DND-41 (cell line): ENCODE data around the gene NPIPA3.
"Not testable (repeated sequence)": the region's sequence is repeated elsewhere in the genome, so short reads cannot be mapped to it uniquely, and the experiment has no call there.

Experiments used
- ATAC-seq: fragments of 200-7000 bp; cut with Tn5 transposase; 3 replicates; pipeline ENCODE4 v1.9.1; 2021; ENCODE audit warnings: low read depth; ENCODE audit not compliant: insufficient read depth
- DNase-seq: peaks from one replicate; pipeline ENCODE4 v3.0.0-alpha.2; 2020
- H2AFZ ChIP-seq: 2 replicates; pipeline ENCODE4 v1.6.0; 2012; ENCODE audit warnings: low read depth, low read length
- H3K27ac ChIP-seq: 2 replicates; pipeline ENCODE4 v1.5.1; 2012; ENCODE audit warnings: low read length, inconsistent platforms
- H3K27me3 ChIP-seq: fragments of 200-600 bp; sonication (generic); 2 replicates; pipeline ENCODE4 v1.6.0; 2012; ENCODE audit warnings: low read length, mild to moderate bottlenecking, inconsistent platforms; ENCODE audit not compliant: insufficient read depth, poor library complexity
- H3K36me3 ChIP-seq: 2 replicates; pipeline ENCODE4 v1.5.1; 2012; ENCODE audit warnings: low read length, inconsistent platforms; ENCODE audit not compliant: insufficient read depth
- H3K4me1 ChIP-seq: 2 replicates; pipeline ENCODE4 v1.5.1; 2012; ENCODE audit warnings: mild to moderate bottlenecking, low read length; ENCODE audit not compliant: insufficient read depth
- H3K4me2 ChIP-seq: 2 replicates; pipeline ENCODE4 v1.6.0; 2012; ENCODE audit warnings: mild to moderate bottlenecking, moderate library complexity, low read length, inconsistent platforms; ENCODE audit not compliant: insufficient read depth
- H3K4me3 ChIP-seq, 2 experiments: fragments of 200-600 bp in 1 of 2; shearing (Covaris generic) in 1 of 2; 2 replicates each; pipeline ENCODE4 v1.5.1; 2012 to 2016; ENCODE audit warnings: inconsistent platforms in 2 of 2, low read length in 2 of 2, mild to moderate bottlenecking in 2 of 2, low read depth in 1 of 2, moderate library complexity in 1 of 2
- H3K79me2 ChIP-seq: 2 replicates; pipeline ENCODE4 v1.6.0; 2012; ENCODE audit warnings: low read length, inconsistent platforms; ENCODE audit not compliant: insufficient read depth
- H3K9ac ChIP-seq: 2 replicates; pipeline ENCODE4 v1.6.0; 2012; ENCODE audit warnings: low read depth, mild to moderate bottlenecking, inconsistent platforms, low read length, moderate library complexity
- H3K9me3 ChIP-seq: 2 replicates; pipeline ENCODE4 v1.5.1; 2012; ENCODE audit warnings: low read length, moderate library complexity, mild to moderate bottlenecking, inconsistent platforms; ENCODE audit not compliant: insufficient read depth, severe bottlenecking
- H4K20me1 ChIP-seq: 2 replicates; pipeline ENCODE4 v1.6.0; 2012; ENCODE audit warnings: low read length; ENCODE audit not compliant: insufficient read depth
- CTCF ChIP-seq: IDR thresholded peaks from 2 replicates; pipeline ENCODE4 v1.5.1; 2012; ENCODE audit warnings: borderline replicate concordance, low read length, moderate library complexity, mild to moderate bottlenecking; ENCODE audit not compliant: poor library complexity, severe bottlenecking; ENCODE audit errors: extremely low read depth
- EZH2 ChIP-seq: IDR thresholded peaks from 3 replicates; pipeline ENCODE4 v1.6.1; 2012; ENCODE audit warnings: borderline replicate concordance, low read depth, mild to moderate bottlenecking, moderate library complexity, low read length, inconsistent platforms; ENCODE audit not compliant: severe bottlenecking

NPIPA3 gene

DNA sequence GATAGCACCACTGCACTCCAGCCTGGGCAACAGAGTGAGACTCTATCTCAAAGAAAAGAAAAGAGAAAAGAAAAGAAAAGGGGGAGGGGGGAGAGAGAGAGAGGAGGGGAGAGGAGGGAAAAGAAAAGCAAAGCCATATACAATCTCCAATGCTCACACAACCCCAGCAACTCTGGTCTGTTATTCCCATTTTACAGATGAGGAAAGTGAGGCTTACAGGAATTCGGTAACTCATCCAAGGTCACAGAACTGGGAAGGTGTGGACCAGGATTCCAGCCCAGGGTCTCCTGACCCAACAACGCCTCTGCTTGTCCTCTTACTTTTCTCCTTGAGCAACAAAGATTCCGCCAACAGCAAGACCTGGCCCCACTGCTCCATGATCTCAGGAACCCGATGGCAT, 22.1 kb upstream of the NPIPA3 start:
- Histone ChIP-seq H3K4me3 (no peak overlapping the region), H3K4me1 (no peaks in the 10 kb centered on the region), H3K27ac (no peak overlapping the region), H3K36me3 (no peaks in the 10 kb centered on the region), H4K20me1 (no peaks in the 10 kb centered on the region), H3K79me2 (no peaks in the 10 kb centered on the region), H3K9ac (no peak overlapping the region), H3K27me3 (no peaks in the 10 kb centered on the region), H3K4me2 (no peak overlapping the region), H2AFZ (no peak overlapping the region), H3K9me3 (no peaks in the 10 kb centered on the region)
- TF ChIP-seq CTCF = no peak
- no peak for TF ChIP-seq EZH2
- ATAC-seq (no peak), DNase-seq (no peak)

DNA sequence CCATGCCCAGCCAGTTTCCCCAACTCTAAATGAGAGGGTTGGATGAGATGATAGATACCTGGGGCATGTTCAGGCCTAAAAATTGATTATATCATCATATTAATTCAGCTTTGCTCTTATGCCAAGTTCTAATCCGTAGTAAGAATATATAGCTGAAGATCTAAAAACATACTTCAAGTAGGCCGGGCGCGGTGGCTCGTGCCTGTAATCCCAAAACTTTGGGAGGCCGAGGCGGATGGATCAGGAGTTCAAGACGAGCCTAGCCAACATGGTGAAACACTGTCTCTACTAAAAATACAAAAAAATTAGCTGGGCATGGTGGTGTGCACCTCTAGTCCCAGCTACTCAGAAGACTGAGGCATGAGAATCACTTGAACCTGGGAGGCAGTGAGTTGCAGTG, 21.1 kb upstream of the NPIPA3 start:
- H3K27ac ChIP-seq = no peak overlapping the region
- H3K4me1 ChIP-seq = no peaks in the 10 kb centered on the region
- H3K27me3 ChIP-seq = no peaks in the 10 kb centered on the region
- H4K20me1 ChIP-seq = no peaks in the 10 kb centered on the region
- no peak for TF ChIP-seq CTCF
- TF ChIP-seq EZH2 = no peak
- H3K9me3 ChIP-seq = no peaks in the 10 kb centered on the region
- H3K4me2 ChIP-seq = no peak overlapping the region
- no peak overlapping the region for H3K9ac ChIP-seq
- no peaks in the 10 kb centered on the region for H3K36me3 ChIP-seq
- ATAC-seq (no peak), DNase-seq (no peak)
- no peak overlapping the region for H3K4me3 ChIP-seq
- no peak overlapping the region for H2AFZ ChIP-seq
- no peaks in the 10 kb centered on the region for H3K79me2 ChIP-seq

DNA sequence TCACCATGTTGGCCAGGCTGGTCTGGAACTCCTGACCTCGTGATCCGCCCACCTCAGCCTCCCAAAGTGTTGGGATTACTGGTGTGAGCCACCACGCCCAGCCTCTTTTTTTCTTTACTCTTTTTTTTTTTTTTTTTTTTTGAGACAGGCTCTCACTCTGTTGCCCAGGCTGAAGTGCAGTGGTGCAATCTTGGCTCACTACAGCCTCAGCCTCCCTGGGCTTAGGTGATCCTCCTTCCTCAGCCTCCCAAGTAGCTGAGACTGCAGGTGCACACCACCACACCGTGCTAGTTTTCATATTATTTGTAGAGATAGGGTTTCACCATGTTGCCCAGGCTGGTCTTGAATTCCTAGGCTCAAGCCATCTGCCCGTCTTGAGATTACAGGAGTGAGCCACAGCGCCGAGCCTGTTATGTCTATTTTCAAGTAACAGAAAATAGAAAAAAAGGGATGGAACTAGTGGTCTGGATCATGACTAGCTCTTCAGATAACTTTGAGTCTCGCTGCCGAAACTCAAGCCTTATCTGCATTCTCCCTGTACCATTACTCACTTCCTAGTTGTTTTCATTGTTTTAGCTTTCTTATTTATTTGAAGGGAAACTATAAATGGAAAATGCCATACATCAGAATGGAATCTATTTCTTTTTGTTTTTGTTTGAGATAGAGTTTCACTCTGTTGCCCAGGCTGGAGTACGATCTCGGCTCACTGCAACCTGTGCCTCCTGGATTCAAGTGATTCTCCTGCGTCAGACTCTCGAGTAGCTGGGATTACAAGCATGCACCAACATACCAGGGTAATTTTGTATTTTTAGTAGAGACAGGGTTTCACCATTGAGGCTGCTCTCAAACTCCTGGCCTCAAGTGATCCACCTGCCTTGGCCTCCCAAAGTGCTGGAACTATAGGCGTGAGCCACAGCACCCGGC, 17.1 kb upstream of the NPIPA3 start:
- not testable (repeated sequence) for ATAC-seq, H3K27me3 ChIP-seq, DNase-seq, H4K20me1 ChIP-seq, H3K9ac ChIP-seq, H3K27ac ChIP-seq, H3K4me1 ChIP-seq, H3K9me3 ChIP-seq, H3K36me3 ChIP-seq, H3K79me2 ChIP-seq, H3K4me2 ChIP-seq, H2AFZ ChIP-seq, H3K4me3 ChIP-seq

DNA sequence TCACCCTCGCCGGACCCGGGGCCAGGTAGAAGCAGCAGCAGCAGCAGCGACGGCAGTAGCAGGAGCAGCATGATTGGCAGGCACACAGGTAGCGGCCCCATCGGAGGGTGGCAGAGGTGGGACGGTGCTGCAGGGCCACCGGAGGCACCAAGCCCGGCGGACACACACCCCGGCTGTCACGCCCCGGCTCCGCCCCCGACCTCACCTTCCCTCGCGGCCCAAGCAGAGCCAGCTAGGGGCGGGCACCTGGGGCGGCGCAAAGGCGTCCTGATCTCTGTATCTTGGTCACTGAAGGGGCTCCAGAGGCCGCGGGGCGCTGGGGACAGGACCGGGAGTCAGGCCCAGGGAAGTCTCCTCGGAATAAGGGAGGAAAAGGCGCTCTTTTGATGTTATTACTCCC, 9.1 kb upstream of the NPIPA3 start, which contains the start of gene PLA2G10:
TSS of gene PLA2G10 (minus strand) at position 180 of the 400 bp plus-strand sequence. CDS start at position 101, 79 bp downstream.
- not testable (repeated sequence) for H3K27ac ChIP-seq, H3K9ac ChIP-seq, H2AFZ ChIP-seq, H4K20me1 ChIP-seq, H3K4me1 ChIP-seq, H3K9me3 ChIP-seq, H3K4me3 ChIP-seq, ATAC-seq, DNase-seq, H3K4me2 ChIP-seq, H3K27me3 ChIP-seq, H3K36me3 ChIP-seq, H3K79me2 ChIP-seq

DNA sequence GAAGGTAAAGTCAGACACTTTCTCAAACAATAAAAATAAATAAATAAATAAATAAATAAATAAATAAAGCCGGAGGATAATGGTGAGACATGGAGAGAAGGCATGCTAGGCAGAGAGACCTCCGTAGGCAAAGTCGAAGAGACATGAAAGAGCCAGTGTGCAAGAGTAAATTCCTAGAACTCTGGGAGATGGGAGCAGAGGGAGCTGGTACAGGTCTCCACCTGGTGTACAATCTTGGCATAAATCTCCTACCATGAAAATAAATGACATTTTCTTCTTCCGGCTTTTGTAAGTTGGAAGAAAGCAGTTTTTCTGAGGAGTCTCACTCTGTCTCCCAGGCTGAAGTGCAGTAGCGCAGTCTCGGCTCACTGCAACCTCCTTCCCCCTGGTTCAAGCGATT, 1.4 kb upstream of the NPIPA3 start:
- H3K9ac ChIP-seq, H3K4me3 ChIP-seq, H3K36me3 ChIP-seq, H2AFZ ChIP-seq, DNase-seq, H3K4me2 ChIP-seq, H3K4me1 ChIP-seq, ATAC-seq, H3K79me2 ChIP-seq, H3K27ac ChIP-seq, H4K20me1 ChIP-seq, H3K27me3 ChIP-seq, H3K9me3 ChIP-seq: not testable (repeated sequence)

GRCh38 chr16:14702672-14703071, 539 bp upstream of the NPIPA3 start:
- not testable (repeated sequence) for H4K20me1 ChIP-seq, H2AFZ ChIP-seq, H3K36me3 ChIP-seq, H3K27me3 ChIP-seq, ATAC-seq, H3K4me1 ChIP-seq, H3K9ac ChIP-seq, H3K79me2 ChIP-seq, DNase-seq, H3K27ac ChIP-seq, H3K4me2 ChIP-seq, H3K9me3 ChIP-seq, H3K4me3 ChIP-seq

GRCh38 chr16:14733233-14733632, 30.0 kb downstream of the NPIPA3 start:
- not testable (repeated sequence) for H3K79me2 ChIP-seq, H3K4me2 ChIP-seq, H3K9me3 ChIP-seq, H3K27ac ChIP-seq, H3K27me3 ChIP-seq, H4K20me1 ChIP-seq, H3K4me3 ChIP-seq, H3K4me1 ChIP-seq, H2AFZ ChIP-seq, H3K9ac ChIP-seq, H3K36me3 ChIP-seq, ATAC-seq, DNase-seq
